Fibroblast of mammary gland (primary cell): ENCODE measurements around the gene CFAP69.

Experiments used
- DNase-seq: peaks from one replicate; pipeline ENCODE4 v3.0.0-alpha.2; 2010; ENCODE audit warnings: low read depth
- H3K4me3 ChIP-seq: 2 replicates; pipeline ENCODE4 v1.5.1; 2011; ENCODE audit warnings: low read depth, mild to moderate bottlenecking, low read length, moderate library complexity; ENCODE audit not compliant: control insufficient read depth
- CTCF ChIP-seq: conservative IDR thresholded peaks from 2 replicates; pipeline ENCODE4 v1.5.1; 2011; ENCODE audit warnings: low read depth, low read length, inconsistent platforms; ENCODE audit not compliant: control insufficient read depth, insufficient read depth

CFAP69 gene

GRCh38 chr7:90222390-90222789 lies 22.6 kb upstream of the CFAP69 start:
- H3K4me3 ChIP-seq = no peak overlapping the region
- TF ChIP-seq CTCF = no peak
- no peak for DNase-seq

GRCh38 chr7:90222811-90223725 lies 21.9 kb upstream of the CFAP69 start:
- H3K4me3 ChIP-seq = no peak overlapping the region
- TF ChIP-seq CTCF = no peak
- peak; percentile 93 for DNase-seq

DNA sequence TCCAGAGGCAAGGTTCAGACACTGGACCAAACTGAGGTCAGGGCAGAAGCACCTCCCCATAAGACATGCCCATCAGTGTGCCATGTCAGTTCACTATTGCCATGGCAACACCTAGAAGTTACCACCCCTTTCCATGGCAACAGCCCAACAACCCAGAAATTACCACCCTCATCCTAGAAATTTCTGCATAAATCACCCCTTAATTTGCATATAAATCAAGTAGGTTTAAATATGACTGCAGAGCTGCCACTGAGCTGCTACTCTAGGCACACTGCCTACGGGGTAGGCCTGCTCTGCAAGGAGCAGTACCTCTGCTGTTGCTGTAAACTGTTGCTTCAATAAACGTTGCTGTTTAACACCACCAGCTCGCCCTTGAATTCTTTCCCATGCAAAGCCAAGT lies 20.8 kb upstream of the CFAP69 start:
- no peak overlapping the region for H3K4me3 ChIP-seq
- no peak for TF ChIP-seq CTCF
- no peak for DNase-seq

DNA sequence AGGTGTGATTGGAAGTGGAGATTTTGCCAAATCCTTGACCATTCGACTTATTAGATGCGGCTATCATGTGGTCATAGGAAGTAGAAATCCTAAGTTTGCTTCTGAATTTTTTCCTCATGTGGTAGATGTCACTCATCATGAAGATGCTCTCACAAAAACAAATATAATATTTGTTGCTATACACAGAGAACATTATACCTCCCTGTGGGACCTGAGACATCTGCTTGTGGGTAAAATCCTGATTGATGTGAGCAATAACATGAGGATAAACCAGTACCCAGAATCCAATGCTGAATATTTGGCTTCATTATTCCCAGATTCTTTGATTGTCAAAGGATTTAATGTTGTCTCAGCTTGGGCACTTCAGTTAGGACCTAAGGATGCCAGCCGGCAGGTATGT lies 19.8 kb upstream of the CFAP69 start:
- DNase-seq = no peak
- no peak overlapping the region for H3K4me3 ChIP-seq
- no peak for TF ChIP-seq CTCF

- no peak for TF ChIP-seq CTCF
- no peak for DNase-seq
- no peak overlapping the region for H3K4me3 ChIP-seq
These were observed 19.4 kb upstream of the CFAP69 start for GRCh38 chr7:90225601-90226000.

- DNase-seq = no peak
- no peak overlapping the region for H3K4me3 ChIP-seq
- TF ChIP-seq CTCF = no peak
These were observed 17.7 kb upstream of the CFAP69 start for GRCh38 chr7:90227259-90227658.

GRCh38 chr7:90229682-90230081 lies 15.3 kb upstream of the CFAP69 start:
- DNase-seq = no peak
- no peak overlapping the region for H3K4me3 ChIP-seq
- no peak for TF ChIP-seq CTCF
